Measurements from ENCODE around the gene NPAS2.

- TF ChIP-seq CTCF (IDR thresholded peaks at IDR 0.05; ENCODE audit: control extremely low read depth in 1 of 3, insufficient read depth in 1 of 3, low read depth in 1 of 3, low read length in 3 of 3) (no peak), POLR2A (IDR thresholded peaks at IDR 0.05; ENCODE audit: control extremely low read depth in 1 of 2, low read depth in 2 of 2, low read length in 2 of 2) (no peak), EZH2 (IDR thresholded peaks at IDR 0.05; ENCODE audit: low read depth, low read length, severe bottlenecking) (no peak), MAX (IDR thresholded peaks at IDR 0.05) (no peak), HDAC6 (IDR thresholded peaks at IDR 0.05; ENCODE audit: low read depth, low read length) (no peak), TAF1 (IDR thresholded peaks at IDR 0.05; ENCODE audit: low read depth, low read length) (no peak), KDM5A (IDR thresholded peaks at IDR 0.05; ENCODE audit: low read length) (no peak), RXRA (IDR thresholded peaks at IDR 0.05; ENCODE audit: insufficient read depth, low read depth, low read length) (no peak), GABPA (IDR thresholded peaks at IDR 0.05; ENCODE audit: borderline replicate concordance, insufficient read depth, low read length) (no peak), PHF8 (conservative IDR thresholded peaks at IDR 0.05; ENCODE audit: low read depth, low read length) (no peak), SIN3A (conservative IDR thresholded peaks at IDR 0.05 in 1 of 2, IDR thresholded peaks at IDR 0.05 in 1 of 2; ENCODE audit: low read depth in 1 of 2, low read length in 2 of 2) (no peak), EGR1 (IDR thresholded peaks at IDR 0.05; ENCODE audit: borderline replicate concordance, low read depth, low read length) (no peak), JUND (IDR thresholded peaks at IDR 0.05; ENCODE audit: low read length) (no peak), SP1 (IDR thresholded peaks at IDR 0.05; ENCODE audit: low read depth, low read length) (no peak)
Observed at GRCh38 chr2:100869120-100869519, 49.2 kb downstream of the NPAS2 start.

Data from H1 (cell line).